H1 (cell line): ENCODE measurements around the gene DHH. TPM values are rescaled to one million over a fixed set of nuclear protein-coding genes. Genes with fewer than 3 reads are reported as not detected.

Experiments used
- CTCF ChIA-PET: fragments of 300-600 bp; sonication (Branson Sonifier 250); formaldehyde crosslinking; loops from one replicate; lab custom pipeline; 2021; ENCODE audit not compliant: partially characterized antibody; lab: Charles Lee
- POLR2A ChIA-PET: fragments of 300-600 bp; sonication (Branson Sonifier 250); formaldehyde crosslinking; loops from one replicate; lab custom pipeline; 2021; ENCODE audit warnings: inconsistent platforms; ENCODE audit not compliant: partially characterized antibody; lab: Charles Lee
- DNase-seq, 2 experiments: peaks; one replicate each; pipeline versions ENCODE4 v3.0.0 to v3.0.0-alpha.2; 2010 to 2022; ENCODE audit warnings: low spot score in 2 of 2, low read depth in 1 of 2, mixed read lengths in 1 of 2
- FAIRE-seq: peaks from 2 replicates; lab custom pipeline; 2011; peaks lifted over from hg19 to GRCh38; lab: Jason Lieb, UNC
- H2AFZ ChIP-seq: 2 replicates; pipeline ENCODE4 v1.8.1; 2012; ENCODE audit warnings: low read length, inconsistent platforms
- H2AK5ac ChIP-seq: 2 replicates; pipeline ENCODE4 v1.6.1; 2013; ENCODE audit warnings: low read depth, low read length
- H2BK120ac ChIP-seq: replicated peaks from 2 replicates; pipeline ENCODE3; 2013; ENCODE audit warnings: low read depth, low read length, inconsistent platforms
- H2BK12ac ChIP-seq: 2 replicates; pipeline ENCODE4 v1.6.1; 2013; ENCODE audit warnings: low read depth, low read length
- H2BK15ac ChIP-seq: 2 replicates; pipeline ENCODE4 v1.6.1; 2013; ENCODE audit warnings: low read length
- H2BK20ac ChIP-seq: 2 replicates; pipeline ENCODE4 v1.6.1; 2013; ENCODE audit warnings: low read length
- H2BK5ac ChIP-seq: 2 replicates; pipeline ENCODE4 v1.6.1; 2013; ENCODE audit warnings: low read depth, low read length
- H3K14ac ChIP-seq: 2 replicates; pipeline ENCODE4 v1.6.1; 2013; ENCODE audit warnings: inconsistent platforms; ENCODE audit not compliant: insufficient read length
- H3K18ac ChIP-seq: 2 replicates; pipeline ENCODE4 v1.6.1; 2013; ENCODE audit warnings: low read length; ENCODE audit errors: extremely low read depth
- H3K23ac ChIP-seq: 2 replicates; pipeline ENCODE4 v1.6.1; 2013; ENCODE audit warnings: inconsistent platforms; ENCODE audit not compliant: insufficient read length
- H3K23me2 ChIP-seq: 2 replicates; pipeline ENCODE4 v1.6.1; 2013; ENCODE audit warnings: low read depth, low read length
- H3K27ac ChIP-seq: 2 replicates; pipeline ENCODE4 v1.6.1; 2011; ENCODE audit warnings: low read depth, low read length, inconsistent platforms
- H3K27me3 ChIP-seq, 4 experiments: replicated peaks in 1 of 4; 1 replicate in 1 of 4; 2 replicates in 3 of 4; pipeline versions ENCODE4 v1.6.1 to v1.8.1; 2011 to 2013; ENCODE audit warnings: low read length in 3 of 4, mild to moderate bottlenecking in 3 of 4, inconsistent platforms in 2 of 4, mixed read lengths in 2 of 4, moderate library complexity in 1 of 4; ENCODE audit not compliant: control insufficient read depth in 3 of 4, insufficient read depth in 3 of 4; ENCODE audit errors: extremely low read depth in 1 of 4
- H3K36me3 ChIP-seq, 4 experiments: 2 replicates each; pipeline versions ENCODE4 v1.6.1 to v1.8.1; 2011 to 2013; ENCODE audit warnings: mild to moderate bottlenecking in 4 of 4, low read length in 3 of 4, moderate library complexity in 2 of 4, control low read depth in 1 of 4, inconsistent platforms in 1 of 4; ENCODE audit not compliant: insufficient read depth in 4 of 4, control insufficient read depth in 2 of 4
- H3K4ac ChIP-seq: replicated peaks from 2 replicates; pipeline ENCODE3; 2013; ENCODE audit warnings: low read length, low read depth, mixed read lengths, inconsistent platforms; ENCODE audit not compliant: insufficient read length
- H3K4me1 ChIP-seq, 4 experiments: replicated peaks in 1 of 4; 1 replicate in 1 of 4; 2 replicates in 3 of 4; pipeline versions ENCODE4 v1.6.1 to v1.8.1; 2011 to 2013; ENCODE audit warnings: low read length in 3 of 4, inconsistent platforms in 2 of 4, mixed read lengths in 1 of 4; ENCODE audit not compliant: insufficient read depth in 4 of 4, control insufficient read depth in 3 of 4
- H3K4me2 ChIP-seq, 2 experiments: 2 replicates each; pipeline versions ENCODE4 v1.6.1 to v1.8.1; 2011 to 2013; ENCODE audit warnings: low read depth in 2 of 2, low read length in 2 of 2, control low read depth in 1 of 2, inconsistent platforms in 1 of 2, mild to moderate bottlenecking in 1 of 2; ENCODE audit not compliant: insufficient read depth in 1 of 2
- H3K4me3 ChIP-seq, 4 experiments: fragments of 200-600, 300-600 bp in 1 of 4; sonication (generic), shearing (Covaris generic), sonication (Bioruptor Twin) in 1 of 4; 2 replicates each; pipeline versions ENCODE4 v1.5.1 to v1.8.1; 2011 to 2016; ENCODE audit warnings: low read length in 4 of 4, low read depth in 3 of 4, control low read depth in 2 of 4, inconsistent platforms in 2 of 4, mild to moderate bottlenecking in 2 of 4, mixed read lengths in 1 of 4, moderate library complexity in 1 of 4; ENCODE audit not compliant: insufficient read depth in 2 of 4; ENCODE audit errors: extremely low read depth in 1 of 4
- H3K56ac ChIP-seq: replicated peaks from 2 replicates; pipeline ENCODE3; 2013; ENCODE audit warnings: low read depth, mild to moderate bottlenecking, mixed read lengths, low read length, inconsistent platforms; ENCODE audit not compliant: insufficient read length
- H3K79me1 ChIP-seq: 2 replicates; pipeline ENCODE4 v1.6.1; 2013; ENCODE audit warnings: low read depth, low read length, control low read depth
- H3K79me2 ChIP-seq, 2 experiments: 2 replicates each; pipeline versions ENCODE4 v1.6.1 to v1.8.1; 2012 to 2013; ENCODE audit warnings: low read length in 2 of 2, mild to moderate bottlenecking in 2 of 2, inconsistent platforms in 1 of 2; ENCODE audit not compliant: insufficient read depth in 2 of 2, control insufficient read depth in 1 of 2
- H3K9ac ChIP-seq, 4 experiments: replicated peaks in 1 of 4; 1 replicate in 1 of 4; 2 replicates in 3 of 4; pipeline versions ENCODE4 v1.6.1 to v1.8.1; 2011 to 2013; ENCODE audit warnings: low read depth in 3 of 4, low read length in 3 of 4, control low read depth in 2 of 4, mild to moderate bottlenecking in 2 of 4, moderate library complexity in 2 of 4, inconsistent platforms in 1 of 4; ENCODE audit errors: extremely low read depth in 1 of 4
- H3K9me3 ChIP-seq, 2 experiments: 2 replicates each; pipeline versions ENCODE4 v1.6.1 to v1.8.1; 2012 to 2013; ENCODE audit warnings: mild to moderate bottlenecking in 2 of 2, moderate library complexity in 2 of 2, control low read depth in 1 of 2, inconsistent platforms in 1 of 2, low read depth in 1 of 2, low read length in 1 of 2, mixed read lengths in 1 of 2; ENCODE audit not compliant: insufficient read depth in 2 of 2
- H4K20me1 ChIP-seq, 2 experiments: replicated peaks in 1 of 2; 2 replicates each; pipeline versions ENCODE3 to v1.8.1; 2011 to 2013; ENCODE audit warnings: inconsistent platforms in 2 of 2, low read length in 2 of 2, mild to moderate bottlenecking in 1 of 2; ENCODE audit not compliant: insufficient read depth in 2 of 2, control insufficient read depth in 1 of 2
- H4K5ac ChIP-seq: 2 replicates; pipeline ENCODE4 v1.6.1; 2013; ENCODE audit warnings: low read length, low read depth, mixed read lengths, inconsistent platforms; ENCODE audit not compliant: insufficient read length
- H4K8ac ChIP-seq: 2 replicates; pipeline ENCODE4 v1.8.0; 2013; ENCODE audit warnings: mild to moderate bottlenecking, moderate library complexity, low read length, inconsistent platforms; ENCODE audit not compliant: insufficient read depth; ENCODE audit errors: extremely low read depth
- H4K91ac ChIP-seq: replicated peaks from 2 replicates; pipeline ENCODE3; 2013; ENCODE audit warnings: low read length, mixed read lengths, inconsistent platforms; ENCODE audit not compliant: insufficient read length
- ASH2L ChIP-seq: fragments of 200-600, 300-600 bp; sonication (generic); IDR thresholded peaks from one replicate; pipeline ENCODE4 v1.7.1; 2017; ENCODE audit warnings: low read length
- CREB1 ChIP-seq: IDR thresholded peaks from 2 replicates; pipeline ENCODE4 v1.6.1; 2012; ENCODE audit warnings: inconsistent platforms
- EZH2 ChIP-seq: fragments of 200-600 bp; sonication (generic); IDR thresholded peaks from 2 replicates; pipeline ENCODE4 v1.7.1; 2012; ENCODE audit warnings: low read depth, mild to moderate bottlenecking, moderate library complexity, low read length, inconsistent platforms; ENCODE audit not compliant: severe bottlenecking
- GABPA ChIP-seq: IDR thresholded peaks from 2 replicates; pipeline ENCODE4 v1.6.1; 2011; ENCODE audit warnings: mild to moderate bottlenecking, low read length, moderate library complexity, borderline replicate concordance; ENCODE audit not compliant: insufficient read depth
- POLR2AphosphoS5 ChIP-seq: IDR thresholded peaks from 2 replicates; pipeline ENCODE4 v1.6.1; 2011; ENCODE audit warnings: low read depth, low read length
- RFX5 ChIP-seq: IDR thresholded peaks from 2 replicates; pipeline ENCODE4 v1.6.1; 2011; ENCODE audit warnings: low read depth, low read length, improper control_type of control experiment, borderline replicate concordance
- SIRT6 ChIP-seq: IDR thresholded peaks from one replicate; pipeline ENCODE4 v1.7.1; 2012; ENCODE audit warnings: low read length, inconsistent platforms
- SUZ12 ChIP-seq: fragments of 200-600 bp; sonication (generic); IDR thresholded peaks from 2 replicates; pipeline ENCODE4 v1.6.1; 2012; ENCODE audit warnings: mild to moderate bottlenecking, inconsistent platforms, low read length, moderate library complexity, mixed read lengths
- TCF12 ChIP-seq: IDR thresholded peaks from 2 replicates; pipeline ENCODE4 v1.6.1; 2011; ENCODE audit warnings: low read depth, mild to moderate bottlenecking, low read length
- YY1 ChIP-seq: IDR thresholded peaks from 2 replicates; pipeline ENCODE4 v1.6.1; 2011; ENCODE audit warnings: low read depth, mild to moderate bottlenecking, low read length
- WGBS, 2 experiments: shearing (Covaris generic) in 1 of 2; methylation state at CpG; one replicate each; pipeline versions ENCODE4 v1.1.6 to v1.1.7; 2013 to 2015; ENCODE audit warnings: low lambda C conversion rate in 2 of 2, mixed read lengths in 2 of 2, inconsistent platforms in 1 of 2, low coverage in 1 of 2, missing lambda C conversion rate in 1 of 2; ENCODE audit not compliant: insufficient replicate concordance in 2 of 2, insufficient coverage in 1 of 2, insufficient read length in 1 of 2; ENCODE audit errors: extremely low coverage in 1 of 2, missing lambda C conversion rate in 1 of 2; 5-methylcytosine and 5-hydroxymethylcytosine counted together
- polyA plus RNA-seq, 7 experiments: library from polyadenylated mRNA; depleted of rRNA in 3 of 7; stranded (reverse) in 5 of 7; unstranded in 2 of 7; fragments of >200 nt in 5 of 7; fragments of 200-250 nt in 2 of 7; gene quantifications; 1 replicate in 5 of 7; 2 replicates in 1 of 7; 4 replicates in 1 of 7; pipeline versions ENCODE4 v1.2.1 to v1.2.3, GENCODE V29; 2011 to 2013; ENCODE audit warnings: missing spikeins in 2 of 7, mixed read lengths in 2 of 7
- total RNA-seq: library from RNA; stranded (reverse); fragmentation: NEBNext Ultra II Directional; extraction: Animal tissue kit (Norgen Biotek cat#: 25700); gene quantifications from 2 replicates; pipeline ENCODE4 v1.2.1, GENCODE V29; 2021
- TF ChIP-seq, protein P1 (sequence below): IDR thresholded peaks from 2 replicates; pipeline ENCODE4 v1.6.1; 2012; ENCODE audit warnings: inconsistent platforms

DHH gene
- total and polyA plus RNA-seq, 2 of the 8 experiments (the other 6 are each of a cell fraction or from before 2014, with no cell fraction given), result 0.03 to 0.11 TPM

DNA sequence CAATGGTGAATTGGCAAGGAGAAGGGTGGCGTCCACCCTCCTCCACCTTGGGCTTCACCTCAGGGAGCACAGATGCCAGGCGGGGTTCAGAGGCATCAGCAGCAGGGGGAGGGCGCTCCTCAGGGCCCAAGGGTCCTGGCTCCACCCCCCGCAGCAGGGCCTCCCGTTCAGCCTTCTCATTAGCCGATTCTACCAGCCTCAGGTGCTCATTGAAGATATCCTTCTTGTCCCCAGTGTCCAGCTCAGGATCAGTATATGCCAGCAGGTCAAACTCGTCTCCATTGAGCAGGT, 56.7 kb downstream of the DHH start:
- H3K9me3 ChIP-seq, result no peaks in the 10 kb centered on the region
- H3K4me2 ChIP-seq, result no peak overlapping the region
- no peaks in the 10 kb centered on the region for H3K4me1 ChIP-seq
- CTCF ChIA-PET, result interaction anchor here (0.5 to 12.2 kb wide), 6 partner anchors 9 to 323 kb away, joined by 3 to 126 read pairs (median 4); no protein-coding TSS in a partner anchor
- no peak overlapping the region for H2BK20ac ChIP-seq
- no peak overlapping the region for H2BK15ac ChIP-seq
- WGBS, 2 experiments, result 88% methylated on average over 7 of the region's 7 CpGs; no CpG with 5 or more reads in 1 of the 2 experiments
- H4K8ac ChIP-seq, result no peak overlapping the region
- no peak overlapping the region for H4K91ac ChIP-seq
- H2AFZ ChIP-seq, result no peak overlapping the region
- H3K79me1 ChIP-seq, result no peaks in the 10 kb centered on the region; the same call in none of the 2 replicates
- TF ChIP-seq EZH2 (no peak), CREB1 (no peak), POLR2AphosphoS5 (no peak), YY1 (no peak), SUZ12 (no peak), SIRT6 (no peak), ASH2L (no peak), TCF12 (no peak), RFX5 (no peak), GABPA (no peak)
- TF ChIP-seq, protein P1, sequence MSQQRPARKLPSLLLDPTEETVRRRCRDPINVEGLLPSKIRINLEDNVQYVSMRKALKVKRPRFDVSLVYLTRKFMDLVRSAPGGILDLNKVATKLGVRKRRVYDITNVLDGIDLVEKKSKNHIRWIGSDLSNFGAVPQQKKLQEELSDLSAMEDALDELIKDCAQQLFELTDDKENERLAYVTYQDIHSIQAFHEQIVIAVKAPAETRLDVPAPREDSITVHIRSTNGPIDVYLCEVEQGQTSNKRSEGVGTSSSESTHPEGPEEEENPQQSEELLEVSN, result no peak
- H3K23ac ChIP-seq, result no peak overlapping the region
- POLR2A ChIA-PET, result interaction anchor here (0.7 to 22.2 kb wide), 8 partner anchors 3 to 94 kb away, joined by 3 to 339 read pairs (median 4); partner anchors contain the start of genes KMT2D and TUBA1B
- FAIRE-seq, result no peak
- H3K4me3 ChIP-seq, result no peak overlapping the region
- H2BK5ac ChIP-seq, result no peak overlapping the region
- H3K18ac ChIP-seq, result no peak overlapping the region
- DNase-seq, result no peak
- no peak overlapping the region for H2BK12ac ChIP-seq
- H3K14ac ChIP-seq, result no peak overlapping the region
- peaks cover 53 to 89% (median 83%) of the 10 kb centered on the region in 4 experiments for H3K36me3 ChIP-seq
- H3K79me2 ChIP-seq, result no peaks in the 10 kb centered on the region
- H3K27me3 ChIP-seq, result no peaks in the 10 kb centered on the region
- no peak overlapping the region for H4K5ac ChIP-seq
- H3K23me2 ChIP-seq, result no peaks in the 10 kb centered on the region
- no peak overlapping the region for H2AK5ac ChIP-seq
- no peak overlapping the region for H3K56ac ChIP-seq
- H2BK120ac ChIP-seq, result no peak overlapping the region
- H4K20me1 ChIP-seq, result peaks cover 7 to 22% of the 10 kb centered on the region in 2 experiments
- H3K9ac ChIP-seq, result no peak overlapping the region
- H3K4ac ChIP-seq, result no peak overlapping the region
- H3K27ac ChIP-seq, result no peak overlapping the region
